Esophagus muscularis mucosa (tissue), 3 donors: ENCODE results near the gene MED13L.

Source experiments
- POLR2A ChIP-seq: fragments of 450-650 bp; IDR thresholded peaks from one replicate; pipeline ENCODE4 v1.6.1; 2017; ENCODE audit warnings: antibody characterized with exemption, moderate library complexity, mild to moderate bottlenecking, low read depth
- TF ChIP-seq, protein P1 (sequence below), 3 experiments: fragments of 200-600 bp in 2 of 3; fragments of 450-650 bp in 1 of 3; sonication (generic) in 2 of 3; IDR thresholded peaks; one replicate each; pipeline ENCODE4 v1.5.1; 2017 to 2019; ENCODE audit warnings: antibody characterized with exemption in 3 of 3, mild to moderate bottlenecking in 2 of 3, moderate library complexity in 1 of 3

GRCh38 chr12:116053479-116054200, 223.9 kb downstream of the MED13L start:
- TF ChIP-seq, protein P1, sequence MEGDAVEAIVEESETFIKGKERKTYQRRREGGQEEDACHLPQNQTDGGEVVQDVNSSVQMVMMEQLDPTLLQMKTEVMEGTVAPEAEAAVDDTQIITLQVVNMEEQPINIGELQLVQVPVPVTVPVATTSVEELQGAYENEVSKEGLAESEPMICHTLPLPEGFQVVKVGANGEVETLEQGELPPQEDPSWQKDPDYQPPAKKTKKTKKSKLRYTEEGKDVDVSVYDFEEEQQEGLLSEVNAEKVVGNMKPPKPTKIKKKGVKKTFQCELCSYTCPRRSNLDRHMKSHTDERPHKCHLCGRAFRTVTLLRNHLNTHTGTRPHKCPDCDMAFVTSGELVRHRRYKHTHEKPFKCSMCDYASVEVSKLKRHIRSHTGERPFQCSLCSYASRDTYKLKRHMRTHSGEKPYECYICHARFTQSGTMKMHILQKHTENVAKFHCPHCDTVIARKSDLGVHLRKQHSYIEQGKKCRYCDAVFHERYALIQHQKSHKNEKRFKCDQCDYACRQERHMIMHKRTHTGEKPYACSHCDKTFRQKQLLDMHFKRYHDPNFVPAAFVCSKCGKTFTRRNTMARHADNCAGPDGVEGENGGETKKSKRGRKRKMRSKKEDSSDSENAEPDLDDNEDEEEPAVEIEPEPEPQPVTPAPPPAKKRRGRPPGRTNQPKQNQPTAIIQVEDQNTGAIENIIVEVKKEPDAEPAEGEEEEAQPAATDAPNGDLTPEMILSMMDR (IDR thresholded peaks at IDR 0.05) = no peak
- TF ChIP-seq POLR2A = no peak
